HG03571 (cell line): ENCODE data around the gene COL15A1.
"Not testable (repeated sequence)": the region's sequence is repeated elsewhere in the genome, so short reads cannot be mapped to it uniquely, and the experiment has no call there.

Experiments used
- ATAC-seq: cut with Tn5 transposase; IDR thresholded peaks from one replicate; pipeline ENCODE4 v1.9.1; 2021; ENCODE audit not compliant: unreplicated experiment

COL15A1 gene

GRCh38 chr9:98943682-98944056 lies at the start of gene COL15A1:
Gene COL15A1, plus strand, starts transcription at chr9:98943907. Its CDS starts 155 bp downstream, at chr9:98944062.
- no peak for ATAC-seq

DNA sequence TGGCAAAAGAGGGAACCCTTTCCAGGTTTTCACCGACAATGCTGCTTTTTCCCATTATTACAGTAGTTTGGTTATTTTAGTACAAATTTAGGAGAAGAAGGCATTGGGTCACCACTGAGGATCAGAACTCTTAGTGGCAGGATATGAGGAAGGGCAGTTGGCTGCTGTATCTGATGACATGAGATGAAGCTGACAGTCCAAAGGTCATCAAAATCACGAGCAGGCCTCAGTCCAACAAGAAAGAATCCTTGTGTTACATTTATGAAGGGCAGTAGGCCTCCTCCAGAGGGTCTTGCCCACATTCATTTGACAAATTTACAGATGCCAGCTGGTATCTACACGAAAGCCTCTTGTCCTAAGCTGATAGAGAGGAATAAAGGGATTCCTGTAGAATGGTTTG lies 49.5 kb upstream of the COL15A1 start:
- ATAC-seq: no peak

GRCh38 chr9:98894761-98895160 lies 48.9 kb upstream of the COL15A1 start:
- ATAC-seq: no peak

DNA sequence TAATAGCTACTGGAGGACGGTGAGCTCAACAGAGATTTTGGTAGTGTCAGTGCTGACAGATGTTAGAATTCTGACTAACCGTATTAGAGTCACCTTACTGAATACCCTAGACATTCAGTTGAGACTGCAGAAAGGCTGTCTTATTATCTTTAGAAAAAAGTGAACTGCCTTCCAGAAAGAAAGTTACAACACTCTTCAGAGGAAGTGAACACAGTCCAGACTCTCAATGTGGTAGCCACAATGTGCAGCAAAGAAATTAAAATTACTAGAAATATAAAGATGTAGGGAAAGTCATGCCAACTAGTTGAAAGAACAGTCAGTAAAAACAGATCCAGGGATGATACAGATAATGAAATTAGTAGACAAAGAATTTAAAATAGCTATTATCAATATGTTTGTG lies 47.1 kb upstream of the COL15A1 start:
- no peak for ATAC-seq

- no peak for ATAC-seq
These were observed 46.0 kb upstream of the COL15A1 start for GRCh38 chr9:98897745-98898144.

DNA sequence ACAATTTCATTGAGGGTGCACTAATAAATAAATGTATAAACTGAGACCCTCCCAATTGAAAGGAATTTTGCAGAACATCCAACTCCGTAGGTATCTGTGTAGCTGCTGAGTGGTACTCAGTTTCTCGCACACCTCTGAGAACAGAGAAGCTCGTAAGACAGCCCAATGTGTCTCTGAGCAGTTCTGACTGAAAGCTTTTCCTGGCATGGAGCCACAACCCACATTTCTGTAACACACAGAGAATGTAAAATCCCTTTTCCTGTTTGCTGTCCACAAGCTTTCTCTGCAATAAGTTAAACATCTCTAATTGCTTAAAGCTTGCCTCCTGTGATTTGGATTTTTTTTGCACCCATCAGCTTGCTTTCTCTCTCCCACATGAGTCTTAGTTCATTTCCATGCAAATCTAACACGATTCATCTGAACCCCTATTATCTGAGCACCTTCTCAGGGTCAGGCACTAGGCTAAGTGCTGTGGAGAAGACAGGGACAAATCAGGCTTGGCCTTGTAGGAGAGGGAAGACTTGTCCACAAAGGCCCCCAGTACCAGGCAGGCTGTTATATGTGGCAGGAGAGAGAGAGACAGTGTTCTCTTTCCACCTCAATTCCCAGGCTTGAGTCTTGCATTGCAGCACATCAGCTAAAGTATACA lies 44.2 kb upstream of the COL15A1 start:
- ATAC-seq: no peak

GRCh38 chr9:98900244-98900643 lies 43.5 kb upstream of the COL15A1 start:
- no peak for ATAC-seq

DNA sequence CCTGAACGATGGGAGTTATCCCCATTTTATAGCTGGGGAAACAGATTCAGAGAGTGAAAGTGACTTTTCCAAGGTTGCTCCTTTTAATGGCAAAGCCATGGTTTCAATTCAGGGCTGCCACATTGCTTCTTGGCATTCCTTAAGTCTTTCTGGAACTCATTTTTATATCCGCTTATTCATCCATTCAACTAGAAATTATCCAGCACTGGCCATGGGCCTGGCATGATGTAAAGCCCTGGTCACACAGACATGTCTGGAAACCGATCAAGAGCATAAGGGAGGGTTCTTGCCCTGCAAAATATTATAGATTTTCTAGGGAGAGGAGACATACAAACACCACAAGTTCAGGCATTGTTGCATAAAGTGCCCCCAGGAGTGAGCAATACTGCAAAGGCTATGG lies 43.0 kb upstream of the COL15A1 start:
- ATAC-seq: no peak

GRCh38 chr9:98901843-98902242 lies 41.9 kb upstream of the COL15A1 start:
- not testable (repeated sequence) for ATAC-seq

DNA sequence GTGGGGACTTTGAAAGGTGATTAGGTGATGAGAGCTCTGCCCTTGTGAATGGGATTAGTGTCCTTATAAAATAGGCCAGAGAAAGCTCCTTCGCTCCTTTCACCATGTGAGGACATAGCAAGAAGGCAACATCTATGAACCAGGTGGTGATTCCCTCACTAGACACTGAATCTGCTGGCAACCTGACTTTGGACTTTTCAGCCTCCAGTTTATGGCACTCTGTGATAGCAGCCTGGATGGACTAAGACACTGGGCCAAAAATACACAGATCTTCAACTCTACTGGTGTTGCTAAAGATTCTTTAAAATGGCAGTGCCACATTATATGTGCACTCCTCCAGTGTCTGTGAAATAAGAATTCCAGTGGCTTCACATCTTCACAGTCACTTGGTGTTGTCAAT lies 41.2 kb upstream of the COL15A1 start:
- ATAC-seq: no peak

DNA sequence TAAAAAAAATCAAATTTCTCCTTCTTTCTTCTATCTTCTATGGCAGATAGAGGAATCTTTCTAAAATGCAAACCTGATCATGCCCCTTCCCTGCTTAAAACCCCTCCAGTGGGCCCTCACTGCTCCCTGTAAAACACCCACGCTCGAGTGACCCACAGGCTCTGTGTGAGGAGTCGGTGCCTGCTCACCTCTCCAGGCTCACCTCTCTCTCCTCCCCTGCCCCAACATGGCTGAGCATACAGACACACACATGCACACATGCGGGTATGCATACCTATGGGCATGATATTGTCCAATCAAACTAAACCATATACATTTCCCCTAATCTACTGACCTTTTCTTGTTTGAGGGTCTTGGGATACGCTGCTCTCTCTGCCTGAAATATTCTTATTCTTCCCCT lies 40.8 kb upstream of the COL15A1 start:
- ATAC-seq: no peak

DNA sequence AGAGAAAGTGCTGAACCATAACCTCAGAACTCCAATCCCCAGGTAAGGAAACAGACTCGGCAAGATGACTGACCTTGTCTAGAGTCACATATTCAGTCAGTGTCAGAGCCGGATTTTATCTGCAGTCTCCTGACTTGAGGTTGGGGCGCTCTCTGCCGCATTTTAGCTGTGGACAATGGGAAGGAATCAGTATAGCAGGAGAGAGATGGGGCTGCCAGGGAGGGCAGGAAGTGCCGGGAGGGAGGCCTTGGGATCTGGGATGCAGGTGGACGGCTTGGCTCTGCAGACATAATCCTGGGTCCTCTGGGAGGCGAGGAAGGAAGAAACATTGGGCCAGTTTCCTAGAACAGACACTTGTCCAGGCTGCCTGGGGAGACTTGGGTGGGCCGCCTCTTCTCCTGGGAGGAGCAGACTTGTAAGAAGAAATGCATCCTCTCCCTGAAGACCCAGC lies 39.7 kb upstream of the COL15A1 start:
- no peak for ATAC-seq

DNA sequence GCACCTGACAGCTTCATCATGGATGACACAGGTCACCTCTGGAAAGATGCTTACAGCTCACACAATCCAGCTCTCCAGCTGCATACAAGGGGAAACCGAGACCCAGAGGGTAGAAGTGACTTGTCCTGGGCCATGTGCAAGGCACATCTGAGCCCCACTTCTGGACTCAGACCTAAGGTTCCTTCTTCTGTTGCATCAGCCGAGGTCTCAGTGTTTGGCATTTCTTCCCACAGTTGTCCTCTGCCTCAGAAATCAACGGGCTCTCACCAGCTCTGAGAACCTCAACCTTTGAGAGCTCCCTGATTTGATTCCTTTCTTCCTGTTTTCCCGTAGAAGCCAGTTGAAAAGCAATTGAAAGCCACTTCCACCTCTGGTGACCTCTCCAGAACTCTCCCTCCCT lies 38.7 kb upstream of the COL15A1 start:
- ATAC-seq: no peak

DNA sequence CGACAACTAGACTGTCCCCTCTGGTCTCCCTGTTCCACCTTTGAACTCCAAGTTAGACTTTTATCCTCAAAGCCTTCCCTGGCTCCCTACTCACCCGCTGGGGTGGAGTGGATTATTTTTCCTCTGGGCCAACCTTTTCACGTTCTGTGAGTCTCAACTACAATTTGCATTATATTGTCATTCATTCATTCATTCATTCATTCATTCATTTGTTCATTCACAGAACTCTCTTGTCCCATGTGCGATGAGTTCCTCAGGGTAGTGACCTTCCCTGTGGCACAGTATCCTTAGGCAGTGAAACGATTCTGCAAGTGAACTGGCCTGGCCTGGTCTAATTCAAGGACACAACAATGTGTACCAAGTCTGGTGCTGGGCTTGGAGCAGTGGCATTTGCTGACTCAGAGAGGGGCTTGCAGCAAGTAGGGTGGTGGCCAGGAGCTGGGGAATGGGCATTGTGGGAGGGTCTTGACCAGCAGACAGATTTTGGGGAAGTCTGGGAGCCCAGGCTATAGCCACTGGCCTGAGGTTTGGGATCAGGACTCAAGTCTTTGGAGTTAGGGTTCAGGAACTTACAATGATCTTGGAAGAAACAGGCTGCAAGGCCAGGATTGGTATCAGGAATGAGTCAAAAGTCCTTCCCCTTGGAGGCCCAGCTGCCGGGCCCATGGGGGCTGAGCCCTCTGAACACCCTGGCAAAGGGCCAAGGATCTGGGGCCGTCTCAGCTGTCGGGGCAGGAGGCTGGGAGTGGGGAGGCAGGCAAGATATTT lies 37.2 kb upstream of the COL15A1 start:
- ATAC-seq: no peak

DNA sequence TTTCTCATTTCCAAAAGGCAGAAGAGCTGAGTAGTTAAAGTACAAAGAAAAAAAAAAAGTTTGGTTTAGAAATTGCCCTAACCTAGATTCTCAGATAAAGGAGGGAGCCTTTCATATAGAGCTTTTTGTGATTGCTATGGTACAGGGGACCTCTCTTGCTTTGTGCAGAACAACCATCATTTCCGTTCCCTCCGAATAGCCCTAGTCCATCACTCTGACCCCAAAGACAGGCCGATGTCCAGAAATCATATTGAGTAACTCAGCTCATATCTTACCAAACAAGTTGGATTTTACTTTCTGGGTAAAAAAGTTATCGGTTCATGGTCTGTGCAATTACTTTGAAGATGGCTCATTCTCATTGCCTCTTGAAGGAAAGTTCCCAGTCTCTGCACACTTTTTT lies 36.7 kb upstream of the COL15A1 start:
- no peak for ATAC-seq

DNA sequence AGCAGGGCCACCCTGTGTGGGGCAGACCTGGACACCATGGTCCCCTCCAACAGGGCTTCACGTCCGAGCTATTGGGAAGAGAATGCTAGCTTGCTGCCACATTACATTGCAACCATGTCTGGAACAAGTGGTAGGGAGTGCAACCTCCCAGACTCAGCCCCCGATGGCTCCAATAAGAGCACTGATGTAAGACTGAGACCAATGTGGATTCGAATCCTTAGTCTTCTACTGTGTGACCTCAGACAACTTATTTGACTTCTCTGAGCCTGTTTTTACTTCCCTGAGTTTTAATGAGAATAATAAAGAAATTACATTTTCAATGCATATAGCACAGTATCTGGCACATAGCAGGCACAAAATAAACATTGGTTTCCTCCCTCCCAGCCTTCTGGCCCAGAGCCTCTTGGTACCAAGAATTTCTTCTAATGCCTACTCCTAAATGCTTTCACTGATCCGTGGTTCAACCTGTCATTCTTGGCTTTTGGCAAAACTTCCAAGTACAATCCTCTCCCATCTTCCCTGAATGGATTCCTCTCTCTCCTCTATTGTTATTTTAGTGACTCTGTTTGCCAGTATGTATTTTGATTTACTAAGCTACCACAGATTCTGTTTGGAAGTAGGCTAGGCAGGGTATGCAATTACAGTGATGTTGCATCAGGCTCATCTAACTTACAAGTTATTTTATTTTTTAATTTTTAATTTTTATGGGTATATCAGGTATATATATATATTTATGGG lies 34.6 kb upstream of the COL15A1 start:
- no peak for ATAC-seq

DNA sequence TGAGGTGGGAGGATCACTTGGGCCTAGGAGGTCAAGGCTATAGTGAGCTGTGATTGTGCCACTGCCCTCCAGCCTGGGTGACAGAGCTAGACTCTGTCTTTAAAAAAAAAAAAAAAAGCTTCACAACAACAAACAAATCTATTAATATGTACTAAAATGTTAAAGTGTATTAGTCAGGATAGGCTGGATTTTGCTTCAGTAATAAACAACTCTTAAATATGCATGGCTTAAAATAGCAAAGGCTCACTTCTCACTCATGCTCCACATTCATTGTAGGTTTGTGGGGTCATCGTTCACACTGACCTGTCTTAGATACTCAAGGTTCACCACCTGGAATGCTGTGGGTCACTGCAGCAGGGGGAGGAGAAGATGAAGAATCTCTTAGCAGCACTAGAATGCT lies 33.8 kb upstream of the COL15A1 start:
- no peak for ATAC-seq

- ATAC-seq: no peak
These were observed 32.7 kb upstream of the COL15A1 start for GRCh38 chr9:98911042-98911441.

- not testable (repeated sequence) for ATAC-seq
These were observed 32.0 kb upstream of the COL15A1 start for GRCh38 chr9:98911738-98912137.

DNA sequence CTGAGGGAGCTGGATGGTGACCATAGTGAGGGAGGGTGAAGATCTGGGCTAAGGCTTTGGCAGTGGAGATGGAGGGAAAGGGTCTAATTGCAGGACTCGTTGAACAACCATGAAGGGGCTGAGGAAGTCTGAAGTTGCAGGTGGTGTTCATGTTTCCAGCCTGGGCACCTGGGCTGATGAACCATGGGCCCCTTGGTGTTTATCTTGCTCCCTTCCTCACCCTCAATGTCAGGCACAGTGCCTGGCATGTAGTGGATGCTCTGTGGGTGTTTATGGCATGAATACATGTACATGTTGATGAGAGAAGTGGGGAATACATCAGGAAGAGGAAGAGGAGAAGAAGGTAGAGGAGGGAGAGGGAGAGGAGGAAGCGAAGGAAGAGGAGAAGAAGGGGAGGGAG lies 31.3 kb upstream of the COL15A1 start:
- ATAC-seq: no peak

- ATAC-seq: no peak
These were observed 30.7 kb upstream of the COL15A1 start for GRCh38 chr9:98913044-98913443.

DNA sequence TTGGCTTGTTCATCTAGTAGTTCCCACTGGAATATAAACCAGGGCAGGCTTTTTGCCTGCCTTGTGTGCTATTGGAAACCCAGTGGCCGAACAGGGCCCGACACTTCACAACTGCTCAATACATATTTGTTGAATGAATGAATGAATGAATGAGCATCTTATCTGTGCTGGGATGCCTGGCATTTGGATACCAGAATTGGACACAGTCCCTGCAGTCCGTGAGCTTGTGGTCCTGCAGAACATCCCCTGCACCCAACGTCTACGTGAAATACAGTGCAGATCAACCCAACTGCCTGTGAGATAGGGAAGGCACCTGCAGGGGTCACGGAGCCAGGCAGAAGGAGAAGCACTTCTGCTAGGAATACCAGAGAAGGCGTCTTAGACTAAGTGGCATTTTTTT lies 30.0 kb upstream of the COL15A1 start:
- ATAC-seq: no peak
